ENCODE measurements around the gene LBH.
A peak's percentile ranks its signal among the peaks of the same experiment; 100 is the strongest.

The LBH gene

GRCh38 chr2:30222636-30223360 is 8.5 kb upstream of the LBH start:
- Histone ChIP-seq H3K4me3 (ENCODE audit: insufficient read length, low read depth) (no peak overlapping the region), H3K4me1 (ENCODE audit: insufficient read depth, insufficient read length) (peaks cover 5% of the 10 kb centered on the region), H3K9me3 (ENCODE audit: insufficient read depth, low read length) (no peaks in the 10 kb centered on the region), H3K27me3 (ENCODE audit: insufficient read depth, insufficient read length) (peaks cover 6% of the 10 kb centered on the region), H3K9ac (ENCODE audit: insufficient read length, low read depth) (no peak overlapping the region), H3K36me3 (ENCODE audit: insufficient read depth, insufficient read length, low read length) (no peaks in the 10 kb centered on the region)
- no peak for DNase-seq (ENCODE audit: low read depth, low spot score)
- no peak for TF ChIP-seq SUZ12 (IDR thresholded peaks at IDR 0.05; ENCODE audit: extremely low read depth, insufficient read depth, insufficient read length)
- no peak for TF ChIP-seq YY1 (IDR thresholded peaks at IDR 0.05; ENCODE audit: insufficient read depth, insufficient read length)
- no peak for TF ChIP-seq ZNF274 (IDR thresholded peaks at IDR 0.05; ENCODE audit: low read depth, low read length)

GRCh38 chr2:30223413-30223874 is 7.9 kb upstream of the LBH start:
- Histone ChIP-seq H3K4me1 (ENCODE audit: insufficient read depth, insufficient read length) (peaks cover 5% of the 10 kb centered on the region), H3K9ac (ENCODE audit: insufficient read length, low read depth) (no peak overlapping the region), H3K36me3 (ENCODE audit: insufficient read depth, insufficient read length, low read length) (no peaks in the 10 kb centered on the region), H3K27me3 (ENCODE audit: insufficient read depth, insufficient read length) (peaks cover 10% of the 10 kb centered on the region), H3K4me3 (ENCODE audit: insufficient read length, low read depth) (no peak overlapping the region), H3K9me3 (ENCODE audit: insufficient read depth, low read length) (no peaks in the 10 kb centered on the region)
- no peak for TF ChIP-seq ZNF274 (IDR thresholded peaks at IDR 0.05; ENCODE audit: low read depth, low read length)
- TF ChIP-seq YY1 (IDR thresholded peaks at IDR 0.05; ENCODE audit: insufficient read depth, insufficient read length): no peak
- TF ChIP-seq SUZ12 (IDR thresholded peaks at IDR 0.05; ENCODE audit: extremely low read depth, insufficient read depth, insufficient read length): no peak
- no peak for DNase-seq (ENCODE audit: low read depth, low spot score)

DNA sequence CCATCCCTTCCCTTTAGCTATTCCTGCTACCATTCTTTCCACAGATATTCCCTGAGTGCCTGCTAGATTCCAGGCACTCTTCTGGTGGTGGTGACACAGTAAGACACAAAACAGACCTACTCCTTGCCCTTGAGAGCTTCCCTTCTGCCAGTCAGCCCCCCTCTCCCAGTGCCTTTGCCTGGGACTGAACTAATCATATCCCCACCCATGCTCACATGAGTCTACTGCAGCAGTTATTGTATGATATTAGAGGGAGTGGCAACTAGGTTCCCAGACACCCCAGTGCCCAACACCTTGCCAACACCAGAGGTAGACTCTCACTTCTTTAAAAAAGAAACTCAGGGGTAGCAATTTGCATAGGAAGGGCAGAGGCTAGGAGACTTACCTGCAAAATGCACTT is 7.2 kb upstream of the LBH start:
- no peak for TF ChIP-seq SUZ12 (IDR thresholded peaks at IDR 0.05; ENCODE audit: extremely low read depth, insufficient read depth, insufficient read length)
- no peak for TF ChIP-seq ZNF274 (IDR thresholded peaks at IDR 0.05; ENCODE audit: low read depth, low read length)
- no peak for TF ChIP-seq YY1 (IDR thresholded peaks at IDR 0.05; ENCODE audit: insufficient read depth, insufficient read length)
- Histone ChIP-seq H3K9ac (ENCODE audit: insufficient read length, low read depth) (no peak overlapping the region), H3K9me3 (ENCODE audit: insufficient read depth, low read length) (no peaks in the 10 kb centered on the region), H3K27me3 (ENCODE audit: insufficient read depth, insufficient read length) (peaks cover 12% of the 10 kb centered on the region), H3K4me1 (ENCODE audit: insufficient read depth, insufficient read length) (peaks cover 5% of the 10 kb centered on the region), H3K36me3 (ENCODE audit: insufficient read depth, insufficient read length, low read length) (no peaks in the 10 kb centered on the region), H3K4me3 (ENCODE audit: insufficient read length, low read depth) (no peak overlapping the region)
- no peak for DNase-seq (ENCODE audit: low read depth, low spot score)

DNA sequence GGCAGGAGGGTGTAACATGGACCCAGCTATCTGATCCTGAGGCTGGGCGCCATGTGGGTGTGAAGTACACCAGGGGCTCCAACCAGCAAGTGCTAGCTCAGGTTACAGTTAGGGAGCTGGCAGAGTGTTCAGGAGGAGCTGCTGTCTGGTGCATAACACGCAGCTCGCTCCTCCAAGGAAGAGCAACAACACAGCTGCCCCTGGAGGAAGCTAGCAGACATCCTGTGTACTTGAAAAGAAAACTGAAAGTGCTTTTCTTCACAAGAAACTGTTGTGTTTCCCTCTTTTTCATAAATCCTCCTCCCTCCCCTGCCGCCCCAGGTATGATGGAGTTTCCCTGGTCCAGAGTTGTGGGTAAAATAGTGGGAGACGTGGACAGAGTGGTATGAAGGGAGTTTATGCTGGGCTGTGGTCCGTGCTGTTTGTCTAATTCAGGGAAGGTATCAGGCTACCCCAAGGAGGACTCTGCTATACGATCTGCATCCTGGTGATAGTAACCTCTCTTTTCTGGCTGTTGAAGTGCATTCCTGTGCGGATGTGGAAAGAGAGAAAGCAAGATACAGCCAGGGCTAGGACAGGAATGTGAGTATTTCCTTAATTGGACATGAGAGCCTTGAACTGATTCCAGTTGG is 6.1 kb upstream of the LBH start:
- no peak for DNase-seq (ENCODE audit: low read depth, low spot score)
- Histone ChIP-seq H3K9ac (ENCODE audit: insufficient read length, low read depth) (no peak overlapping the region), H3K9me3 (ENCODE audit: insufficient read depth, low read length) (no peaks in the 10 kb centered on the region), H3K4me1 (ENCODE audit: insufficient read depth, insufficient read length) (peaks cover 5% of the 10 kb centered on the region), H3K36me3 (ENCODE audit: insufficient read depth, insufficient read length, low read length) (no peaks in the 10 kb centered on the region), H3K4me3 (ENCODE audit: insufficient read length, low read depth) (no peak overlapping the region), H3K27me3 (ENCODE audit: insufficient read depth, insufficient read length) (peaks cover 19% of the 10 kb centered on the region)
- TF ChIP-seq ZNF274 (IDR thresholded peaks at IDR 0.05; ENCODE audit: low read depth, low read length) (no peak), YY1 (IDR thresholded peaks at IDR 0.05; ENCODE audit: insufficient read depth, insufficient read length) (no peak), SUZ12 (IDR thresholded peaks at IDR 0.05; ENCODE audit: extremely low read depth, insufficient read depth, insufficient read length) (no peak)

GRCh38 chr2:30226144-30227032 is 4.9 kb upstream of the LBH start:
- Histone ChIP-seq H3K4me1 (ENCODE audit: insufficient read depth, insufficient read length) (peaks cover 5% of the 10 kb centered on the region), H3K27me3 (ENCODE audit: insufficient read depth, insufficient read length) (peaks cover 25% of the 10 kb centered on the region), H3K9me3 (ENCODE audit: insufficient read depth, low read length) (no peaks in the 10 kb centered on the region), H3K9ac (ENCODE audit: insufficient read length, low read depth) (no peak overlapping the region), H3K4me3 (ENCODE audit: insufficient read length, low read depth) (no peak overlapping the region), H3K36me3 (ENCODE audit: insufficient read depth, insufficient read length, low read length) (no peaks in the 10 kb centered on the region)
- TF ChIP-seq YY1 (IDR thresholded peaks at IDR 0.05; ENCODE audit: insufficient read depth, insufficient read length) (no peak), SUZ12 (IDR thresholded peaks at IDR 0.05; ENCODE audit: extremely low read depth, insufficient read depth, insufficient read length) (no peak), ZNF274 (IDR thresholded peaks at IDR 0.05; ENCODE audit: low read depth, low read length) (no peak)
- DNase-seq (ENCODE audit: low read depth, low spot score): no peak

DNA sequence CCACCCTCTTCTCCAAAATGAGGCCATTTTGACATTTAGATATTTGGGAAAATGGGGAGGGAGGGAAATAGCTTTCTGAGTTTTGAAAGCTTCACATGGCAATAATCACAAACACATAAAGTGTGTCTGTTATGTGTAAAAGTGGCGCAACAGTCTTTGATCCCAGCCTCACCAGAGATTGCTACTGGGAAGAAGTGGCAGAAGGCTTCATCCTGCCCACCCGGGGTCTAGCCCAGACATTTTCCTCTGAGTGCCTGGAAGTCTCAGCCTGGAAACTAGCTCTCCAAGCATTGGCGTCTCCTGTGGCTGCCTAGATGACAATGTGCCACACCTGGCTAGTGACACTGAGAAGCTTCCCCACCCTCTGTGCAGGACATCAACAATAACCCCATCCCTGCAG is 1.7 kb upstream of the LBH start:
- no peak overlapping the region for H3K9ac ChIP-seq (ENCODE audit: insufficient read length, low read depth)
- peaks cover 1% of the 10 kb centered on the region for H3K36me3 ChIP-seq (ENCODE audit: insufficient read depth, insufficient read length, low read length)

More for the DNA sequence above, 1.7 kb upstream of the LBH start:
- TF ChIP-seq YY1 (IDR thresholded peaks at IDR 0.05; ENCODE audit: insufficient read depth, insufficient read length) (no peak), SUZ12 (IDR thresholded peaks at IDR 0.05; ENCODE audit: extremely low read depth, insufficient read depth, insufficient read length) (peak; percentile 10), ZNF274 (IDR thresholded peaks at IDR 0.05; ENCODE audit: low read depth, low read length) (no peak)
- no peaks in the 10 kb centered on the region for H3K9me3 ChIP-seq (ENCODE audit: insufficient read depth, low read length)
- H3K4me1 ChIP-seq (ENCODE audit: insufficient read depth, insufficient read length): peaks cover 7% of the 10 kb centered on the region
- peaks cover 34% of the 10 kb centered on the region for H3K27me3 ChIP-seq (ENCODE audit: insufficient read depth, insufficient read length)
- no peak for DNase-seq (ENCODE audit: low read depth, low spot score)
- no peak overlapping the region for H3K4me3 ChIP-seq (ENCODE audit: insufficient read length, low read depth)
